Parathyroid adenoma (tissue), 2 donors: ENCODE results near the gene PITRM1.

Experiments used
- H2AFZ ChIP-seq: fragments of 300-600 bp; sonication (generic); one replicate; pipeline ENCODE4 v1.7.0; 2017; ENCODE audit warnings: antibody characterized with exemption, mild to moderate bottlenecking
- H3K27ac ChIP-seq: fragments of 300-600 bp; sonication (generic); one replicate; pipeline ENCODE4 v1.7.0; 2017
- H3K27me3 ChIP-seq: fragments of 300-600 bp; sonication (generic); one replicate; pipeline ENCODE4 v1.7.0; 2017; ENCODE audit warnings: low read length; ENCODE audit not compliant: control insufficient read depth, insufficient read depth
- H3K36me3 ChIP-seq: fragments of 300-600 bp; sonication (generic); one replicate; pipeline ENCODE4 v1.7.0; 2017; ENCODE audit warnings: low read length; ENCODE audit not compliant: control insufficient read depth, insufficient read depth
- H3K4me1 ChIP-seq: fragments of 300-600 bp; sonication (generic); one replicate; pipeline ENCODE4 v1.7.0; 2017; ENCODE audit warnings: control low read depth
- H3K4me2 ChIP-seq: fragments of 300-600 bp; sonication (generic); one replicate; pipeline ENCODE4 v1.7.0; 2017; ENCODE audit warnings: low read length
- H3K4me3 ChIP-seq: fragments of 300-600 bp; sonication (generic); one replicate; pipeline ENCODE4 v1.7.0; 2017; ENCODE audit warnings: low read depth, low read length
- H3K79me2 ChIP-seq: fragments of 300-600 bp; sonication (generic); one replicate; pipeline ENCODE4 v1.7.0; 2017; ENCODE audit warnings: control low read depth
- H3K9ac ChIP-seq: fragments of 300-600 bp; sonication (generic); one replicate; pipeline ENCODE4 v1.7.0; 2017; ENCODE audit warnings: mild to moderate bottlenecking
- H3K9me3 ChIP-seq: fragments of 300-600 bp; sonication (generic); one replicate; pipeline ENCODE4 v1.7.0; 2017; ENCODE audit warnings: low read length; ENCODE audit not compliant: control insufficient read depth
- TF ChIP-seq, protein P1 (sequence below): fragments of 300-600 bp; sonication (generic); IDR thresholded peaks from one replicate; pipeline ENCODE4 v1.7.0; 2017; ENCODE audit warnings: antibody characterized with exemption, mild to moderate bottlenecking
- donor health status: primary hyperparathyroidism.

PITRM1 gene

GRCh38 chr10:3147117-3147820 is 25.3 kb downstream of the PITRM1 start:
- Histone ChIP-seq H3K36me3 (peaks cover 3% of the 10 kb centered on the region), H3K27ac (no peak overlapping the region), H3K27me3 (no peaks in the 10 kb centered on the region), H3K4me2 (no peak overlapping the region), H3K79me2 (no peaks in the 10 kb centered on the region), H2AFZ (no peak overlapping the region), H3K4me3 (no peak overlapping the region), H3K4me1 (no peaks in the 10 kb centered on the region), H3K9ac (no peak overlapping the region), H3K9me3 (no peaks in the 10 kb centered on the region)
- TF ChIP-seq, protein P1, sequence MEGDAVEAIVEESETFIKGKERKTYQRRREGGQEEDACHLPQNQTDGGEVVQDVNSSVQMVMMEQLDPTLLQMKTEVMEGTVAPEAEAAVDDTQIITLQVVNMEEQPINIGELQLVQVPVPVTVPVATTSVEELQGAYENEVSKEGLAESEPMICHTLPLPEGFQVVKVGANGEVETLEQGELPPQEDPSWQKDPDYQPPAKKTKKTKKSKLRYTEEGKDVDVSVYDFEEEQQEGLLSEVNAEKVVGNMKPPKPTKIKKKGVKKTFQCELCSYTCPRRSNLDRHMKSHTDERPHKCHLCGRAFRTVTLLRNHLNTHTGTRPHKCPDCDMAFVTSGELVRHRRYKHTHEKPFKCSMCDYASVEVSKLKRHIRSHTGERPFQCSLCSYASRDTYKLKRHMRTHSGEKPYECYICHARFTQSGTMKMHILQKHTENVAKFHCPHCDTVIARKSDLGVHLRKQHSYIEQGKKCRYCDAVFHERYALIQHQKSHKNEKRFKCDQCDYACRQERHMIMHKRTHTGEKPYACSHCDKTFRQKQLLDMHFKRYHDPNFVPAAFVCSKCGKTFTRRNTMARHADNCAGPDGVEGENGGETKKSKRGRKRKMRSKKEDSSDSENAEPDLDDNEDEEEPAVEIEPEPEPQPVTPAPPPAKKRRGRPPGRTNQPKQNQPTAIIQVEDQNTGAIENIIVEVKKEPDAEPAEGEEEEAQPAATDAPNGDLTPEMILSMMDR = no peak

DNA sequence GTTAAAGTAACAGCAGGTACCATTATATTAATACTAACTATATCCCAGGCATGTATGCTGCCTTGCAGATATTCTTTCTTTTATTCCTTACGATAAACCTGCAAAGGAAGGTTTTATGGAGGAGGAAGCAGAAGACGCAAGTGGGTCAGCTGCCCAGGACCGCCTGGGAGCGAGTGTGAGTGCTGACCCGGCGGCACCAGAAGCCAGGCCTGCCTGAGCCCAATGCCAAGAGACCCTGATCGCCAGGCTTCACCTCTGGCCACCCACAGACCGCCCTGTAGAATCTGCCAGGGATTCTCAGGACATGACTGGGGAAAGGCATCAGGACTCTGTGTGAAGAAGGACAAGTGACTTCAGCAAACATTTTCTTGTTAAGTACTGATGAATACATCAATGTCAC is 26.3 kb downstream of the PITRM1 start:
- Histone ChIP-seq H3K27me3 (no peaks in the 10 kb centered on the region), H3K27ac (no peak overlapping the region), H3K4me3 (no peak overlapping the region), H3K4me1 (no peaks in the 10 kb centered on the region), H3K9me3 (no peaks in the 10 kb centered on the region), H3K36me3 (peaks cover 3% of the 10 kb centered on the region), H3K4me2 (no peak overlapping the region), H3K79me2 (no peaks in the 10 kb centered on the region), H3K9ac (no peak overlapping the region), H2AFZ (no peak overlapping the region)
- TF ChIP-seq, protein P1 = no peak

DNA sequence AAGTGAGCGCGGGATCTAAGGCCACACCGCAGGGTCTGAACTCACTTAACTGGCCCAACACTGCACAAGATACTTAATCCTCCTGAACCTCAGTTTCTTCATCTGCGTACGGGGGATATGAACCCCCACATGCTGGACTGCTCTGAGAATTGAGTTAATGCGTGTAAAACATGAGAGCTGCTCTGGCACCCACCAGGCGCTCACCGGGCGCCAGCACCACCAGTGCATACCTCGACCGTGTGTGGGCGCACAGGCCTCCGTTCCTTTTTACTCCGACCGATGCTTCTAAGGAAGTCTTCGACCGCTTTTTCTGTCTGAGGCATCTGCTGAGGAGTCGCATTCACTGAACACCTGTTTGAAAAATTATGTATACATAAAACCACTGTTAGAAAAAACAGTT is 27.2 kb downstream of the PITRM1 start:
- Histone ChIP-seq H3K4me1 (no peaks in the 10 kb centered on the region), H2AFZ (no peak overlapping the region), H3K27me3 (no peaks in the 10 kb centered on the region), H3K27ac (no peak overlapping the region), H3K36me3 (peaks cover 3% of the 10 kb centered on the region), H3K9me3 (no peaks in the 10 kb centered on the region), H3K4me3 (no peak overlapping the region), H3K4me2 (no peak overlapping the region), H3K9ac (no peak overlapping the region), H3K79me2 (no peaks in the 10 kb centered on the region)
- TF ChIP-seq, protein P1 = no peak

GRCh38 chr10:3143791-3144434 is 28.7 kb downstream of the PITRM1 start:
- Histone ChIP-seq H3K27ac (no peak overlapping the region), H3K4me2 (no peak overlapping the region), H3K4me1 (no peaks in the 10 kb centered on the region), H3K36me3 (peaks cover 3% of the 10 kb centered on the region), H3K9me3 (no peaks in the 10 kb centered on the region), H3K79me2 (no peaks in the 10 kb centered on the region), H3K4me3 (no peak overlapping the region), H2AFZ (no peak overlapping the region), H3K27me3 (no peaks in the 10 kb centered on the region), H3K9ac (no peak overlapping the region)
- TF ChIP-seq, protein P1 = no peak

- no peak overlapping the region for H3K4me3 ChIP-seq
- no peaks in the 10 kb centered on the region for H3K9me3 ChIP-seq
- H3K27me3 ChIP-seq = no peaks in the 10 kb centered on the region
- no peak overlapping the region for H3K9ac ChIP-seq
- H2AFZ ChIP-seq = no peak overlapping the region
- no peak overlapping the region for H3K4me2 ChIP-seq
- TF ChIP-seq, protein P1 = no peak
- peaks cover 2% of the 10 kb centered on the region for H3K36me3 ChIP-seq
- H3K79me2 ChIP-seq = no peaks in the 10 kb centered on the region
- no peaks in the 10 kb centered on the region for H3K4me1 ChIP-seq
- no peak overlapping the region for H3K27ac ChIP-seq
Measured at GRCh38 chr10:3143366-3143765, 29.2 kb downstream of the PITRM1 start.
